Body of pancreas (tissue), 4 donors: ENCODE data around the gene DIPK1A. TPM values are rescaled to one million over a fixed set of nuclear protein-coding genes. Genes with fewer than 3 reads are reported as not detected.

Experiments used
- ATAC-seq: fragments of 150-250 bp; one replicate; pipeline ENCODE4 v1.9.1; 2016
- DNase-seq, 4 donors: peaks; one replicate each; pipeline ENCODE4 v3.0.0-alpha.2; 2019
- H3K27ac ChIP-seq, 4 donors: fragments of 200-600 bp; sonication (generic); 1 replicate in 3 of 4; 2 replicates in 1 of 4; pipeline versions ENCODE4 v1.5.1 to v1.6.1; 2016 to 2019; ENCODE audit warnings: mild to moderate bottlenecking in 1 of 4, mixed read lengths in 1 of 4, moderate library complexity in 1 of 4
- H3K27me3 ChIP-seq, 2 donors: fragments of 200-600 bp; sonication (generic); one replicate each; pipeline ENCODE4 v1.6.0; 2016; ENCODE audit warnings: mild to moderate bottlenecking in 1 of 2
- H3K36me3 ChIP-seq, 2 donors: fragments of 200-600 bp; sonication (generic); replicated peaks in 1 of 2; 2 replicates each; pipeline ENCODE4 v1.5.1; 2016; ENCODE audit warnings: low read depth in 2 of 2; ENCODE audit not compliant: insufficient read depth in 1 of 2
- H3K4me1 ChIP-seq: fragments of 200-600 bp; sonication (generic); one replicate; pipeline ENCODE4 v1.6.0; 2016
- H3K4me3 ChIP-seq, 2 donors: fragments of 200-600 bp; sonication (generic); 1 replicate in 1 of 2; 2 replicates in 1 of 2; pipeline ENCODE4 v1.5.1; 2016 to 2019
- H3K9me3 ChIP-seq, 3 donors: fragments of 200-600 bp; sonication (generic); 1 replicate in 2 of 3; 2 replicates in 1 of 3; pipeline ENCODE4 v1.5.1; 2016
- POLR2A ChIP-seq, 3 donors: fragments of 450-650 bp; IDR thresholded peaks; one replicate each; pipeline ENCODE4 v1.6.1; 2016; ENCODE audit warnings: antibody characterized with exemption in 3 of 3, mild to moderate bottlenecking in 2 of 3
- WGBS, 2 donors: methylation state at CpG; one replicate each; pipeline ENCODE4 v1.1.5; 2017; 5-methylcytosine and 5-hydroxymethylcytosine counted together
- intact Hi-C: fragments of 100-400 bp; cut with DNase I; formaldehyde crosslinking; loops from one replicate; pipeline ENCODE4 v1.15.1; 2023
- total RNA-seq, 2 donors: library from RNA; depleted of rRNA; stranded (reverse); fragments of >200 nt; gene quantifications; one replicate each; pipeline ENCODE4 v1.1.0, GENCODE V29; 2016
- TF ChIP-seq, protein P1 (sequence below), 7 experiments: fragments of 450-650 bp in 4 of 7; fragments of 200-600 bp in 3 of 7; sonication (generic) in 3 of 7; IDR thresholded peaks; one replicate each; pipeline ENCODE4 v1.5.1; 2016 to 2019; ENCODE audit warnings: antibody characterized with exemption in 7 of 7

The DIPK1A gene
- total RNA-seq, 2 donors from 2014 or later: 3.9 to 8.2 TPM

- no peak overlapping the region for H3K4me3 ChIP-seq
- 15 to 23% methylated on average over 13 of the region's 13 CpGs for WGBS, 2 donors
- TF ChIP-seq POLR2A (IDR thresholded peaks at IDR 0.05): no peak
- TF ChIP-seq, protein P1, sequence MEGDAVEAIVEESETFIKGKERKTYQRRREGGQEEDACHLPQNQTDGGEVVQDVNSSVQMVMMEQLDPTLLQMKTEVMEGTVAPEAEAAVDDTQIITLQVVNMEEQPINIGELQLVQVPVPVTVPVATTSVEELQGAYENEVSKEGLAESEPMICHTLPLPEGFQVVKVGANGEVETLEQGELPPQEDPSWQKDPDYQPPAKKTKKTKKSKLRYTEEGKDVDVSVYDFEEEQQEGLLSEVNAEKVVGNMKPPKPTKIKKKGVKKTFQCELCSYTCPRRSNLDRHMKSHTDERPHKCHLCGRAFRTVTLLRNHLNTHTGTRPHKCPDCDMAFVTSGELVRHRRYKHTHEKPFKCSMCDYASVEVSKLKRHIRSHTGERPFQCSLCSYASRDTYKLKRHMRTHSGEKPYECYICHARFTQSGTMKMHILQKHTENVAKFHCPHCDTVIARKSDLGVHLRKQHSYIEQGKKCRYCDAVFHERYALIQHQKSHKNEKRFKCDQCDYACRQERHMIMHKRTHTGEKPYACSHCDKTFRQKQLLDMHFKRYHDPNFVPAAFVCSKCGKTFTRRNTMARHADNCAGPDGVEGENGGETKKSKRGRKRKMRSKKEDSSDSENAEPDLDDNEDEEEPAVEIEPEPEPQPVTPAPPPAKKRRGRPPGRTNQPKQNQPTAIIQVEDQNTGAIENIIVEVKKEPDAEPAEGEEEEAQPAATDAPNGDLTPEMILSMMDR (IDR thresholded peaks at IDR 0.05): peak; percentile 76 to 99 (median 99)
- no peaks in the 10 kb centered on the region for H3K4me1 ChIP-seq
- H3K9me3 ChIP-seq: no peaks in the 10 kb centered on the region
- peak; percentile 66 to 84 (median 71) for DNase-seq
- H3K36me3 ChIP-seq: no peaks in the 10 kb centered on the region
- no peaks in the 10 kb centered on the region for H3K27me3 ChIP-seq
- H3K27ac ChIP-seq: no peak overlapping the region
- intact Hi-C loops: loop anchor here (5.0 kb wide), 1 partner anchor 139 kb away; no protein-coding TSS in a partner anchor
- peak; percentile 96 for ATAC-seq
Observed at GRCh38 chr1:92858564-92859399, 102.5 kb downstream of the DIPK1A start.

- DNase-seq: no peak
- ATAC-seq: no peak
- H3K27me3 ChIP-seq: no peaks in the 10 kb centered on the region
- intact Hi-C loops: loop anchor here (5.0 kb wide), 1 partner anchor 139 kb away; no protein-coding TSS in a partner anchor
- 57 to 65% methylated on average over 5 of the region's 5 CpGs for WGBS, 2 donors
- no peak overlapping the region for H3K4me3 ChIP-seq
- TF ChIP-seq, protein P1 (IDR thresholded peaks at IDR 0.05): no peak
- TF ChIP-seq POLR2A (IDR thresholded peaks at IDR 0.05): no peak
- no peaks in the 10 kb centered on the region for H3K4me1 ChIP-seq
- H3K9me3 ChIP-seq: no peaks in the 10 kb centered on the region
- no peak overlapping the region for H3K27ac ChIP-seq
- H3K36me3 ChIP-seq: no peaks in the 10 kb centered on the region
Observed at GRCh38 chr1:92857817-92858216, 103.4 kb downstream of the DIPK1A start.

GRCh38 chr1:92855236-92855635 lies 106.0 kb downstream of the DIPK1A start:
- ATAC-seq: no peak
- no peaks in the 10 kb centered on the region for H3K9me3 ChIP-seq
- intact Hi-C loops: loop anchor here (5.0 kb wide), 1 partner anchor 142 kb away; no protein-coding TSS in a partner anchor
- H3K27ac ChIP-seq: no peak overlapping the region
- H3K4me3 ChIP-seq: no peak overlapping the region
- WGBS, 2 donors: 93 to 97% methylated on average over 4 of the region's 4 CpGs
- H3K36me3 ChIP-seq: no peaks in the 10 kb centered on the region
- TF ChIP-seq POLR2A (IDR thresholded peaks at IDR 0.05): no peak
- TF ChIP-seq, protein P1 (IDR thresholded peaks at IDR 0.05): no peak
- no peak for DNase-seq
- no peaks in the 10 kb centered on the region for H3K27me3 ChIP-seq
- H3K4me1 ChIP-seq: peaks cover 4% of the 10 kb centered on the region

- H3K9me3 ChIP-seq: no peaks in the 10 kb centered on the region
- H3K36me3 ChIP-seq: no peaks in the 10 kb centered on the region
- ATAC-seq (no peak), DNase-seq (no peak)
- TF ChIP-seq, protein P1 (IDR thresholded peaks at IDR 0.05): no peak
- no peak for TF ChIP-seq POLR2A (IDR thresholded peaks at IDR 0.05)
- H3K27ac ChIP-seq: no peak overlapping the region
- intact Hi-C loops: no loop called here
- no peak overlapping the region for H3K4me3 ChIP-seq
- H3K4me1 ChIP-seq: peaks cover 4% of the 10 kb centered on the region
- no peaks in the 10 kb centered on the region for H3K27me3 ChIP-seq
Observed at GRCh38 chr1:92854101-92854785, 107.0 kb downstream of the DIPK1A start.
